Activated T-helper 17 cell treated with anti-CD3 and anti-CD28 coated beads, Interleukin-2, amount 50 U/mL, for 72 hours (primary cell): ENCODE measurements around the gene PSKH1. TPM values are rescaled to one million over a fixed set of nuclear protein-coding genes. Genes with fewer than 3 reads are reported as not detected.
A peak's percentile ranks its signal among the peaks of the same experiment; 100 is the strongest.

ENCODE experiments used
- ATAC-seq: fragments of 150-1000 bp; cut with Tn5 transposase; replicated peaks from 2 replicates; pipeline ENCODE4 v1.10.0; 2021; ENCODE audit warnings: mild to moderate bottlenecking, moderate library complexity
- H3K27ac Mint-ChIP-seq: one replicate; pipeline ENCODE4 v1.8.0; 2022; ENCODE audit warnings: mixed read lengths
- H3K27me3 Mint-ChIP-seq: one replicate; pipeline ENCODE4 v1.8.0; 2022; ENCODE audit warnings: mixed read lengths
- H3K36me3 Mint-ChIP-seq: one replicate; pipeline ENCODE4 v1.8.0; 2022; ENCODE audit warnings: low read depth, mild to moderate bottlenecking, mixed read lengths
- H3K4me1 Mint-ChIP-seq: one replicate; pipeline ENCODE4 v1.8.0; 2022; ENCODE audit warnings: mixed read lengths
- H3K4me3 Mint-ChIP-seq: one replicate; pipeline ENCODE4 v1.8.0; 2022; ENCODE audit warnings: mild to moderate bottlenecking, mixed read lengths
- H3K9me3 Mint-ChIP-seq: one replicate; pipeline ENCODE4 v1.8.0; 2022; ENCODE audit warnings: mixed read lengths
- total RNA-seq, 2 donors: library from RNA; stranded (reverse); gene quantifications; one replicate each; pipeline ENCODE4 v1.2.3, GENCODE V29; 2022

PSKH1 gene
- 10 to 100 TPM in 1 of 2 donors, 1 to 10 TPM in 1; 7.5 to 11.8 TPM for total RNA-seq

DNA sequence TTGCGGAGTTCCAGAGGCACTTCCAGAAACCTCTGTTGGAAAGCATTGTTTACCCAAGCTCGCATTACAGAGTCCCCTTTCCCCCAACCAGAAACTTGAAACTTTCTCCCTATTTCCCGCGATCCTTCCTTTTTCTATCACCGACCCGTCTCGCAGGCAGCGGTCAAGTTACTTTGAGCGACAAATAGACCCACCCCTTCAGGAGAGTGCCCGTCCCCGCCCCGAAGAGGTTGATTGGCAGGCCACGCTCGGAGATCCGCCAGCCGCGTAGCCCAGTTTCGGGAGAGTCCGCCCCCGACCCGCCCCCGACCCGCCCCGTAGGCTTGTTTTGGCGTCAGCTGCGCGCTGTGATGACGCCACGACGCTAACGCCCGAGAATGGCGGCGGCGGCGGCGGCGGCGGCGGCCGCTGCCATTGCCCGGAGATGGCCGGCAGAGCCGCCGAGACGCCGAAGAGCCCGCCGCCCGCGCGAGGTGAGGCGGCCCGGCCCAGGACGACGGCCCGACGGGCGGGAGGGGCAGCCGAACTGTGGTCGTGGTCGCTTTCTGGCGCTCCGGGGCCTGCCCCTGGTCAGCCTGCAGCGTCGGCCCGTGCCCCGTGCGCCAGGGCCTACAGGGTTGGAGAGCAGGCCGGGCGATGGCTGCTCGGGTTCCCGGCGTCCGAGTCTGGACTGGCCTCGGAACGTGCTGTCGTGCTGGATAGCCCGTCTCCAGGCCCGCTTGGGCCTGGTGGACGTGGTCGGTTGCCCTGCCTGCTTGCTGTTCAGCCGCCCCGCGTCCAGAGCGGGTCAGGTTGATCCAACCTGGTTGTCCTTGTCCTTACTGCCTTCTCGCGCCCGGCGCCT lies at the start of gene PSKH1:
TSS of gene PSKH1 (plus strand) at position 356 of the 844 bp plus-strand sequence. CDS start 15,496 bp downstream, outside the sequence.
- H3K4me1 Mint-ChIP-seq: peaks cover 22% of the 10 kb centered on the region
- ATAC-seq: peak; percentile 100
- peak within 1 kb of the TSS; percentile 96 for H3K27ac Mint-ChIP-seq
- no peaks in the 10 kb centered on the region for H3K36me3 Mint-ChIP-seq
- H3K4me3 Mint-ChIP-seq: peak within 1 kb of the TSS; percentile 95
- H3K27me3 Mint-ChIP-seq: no peaks in the 10 kb centered on the region
- no peaks in the 10 kb centered on the region for H3K9me3 Mint-ChIP-seq

DNA sequence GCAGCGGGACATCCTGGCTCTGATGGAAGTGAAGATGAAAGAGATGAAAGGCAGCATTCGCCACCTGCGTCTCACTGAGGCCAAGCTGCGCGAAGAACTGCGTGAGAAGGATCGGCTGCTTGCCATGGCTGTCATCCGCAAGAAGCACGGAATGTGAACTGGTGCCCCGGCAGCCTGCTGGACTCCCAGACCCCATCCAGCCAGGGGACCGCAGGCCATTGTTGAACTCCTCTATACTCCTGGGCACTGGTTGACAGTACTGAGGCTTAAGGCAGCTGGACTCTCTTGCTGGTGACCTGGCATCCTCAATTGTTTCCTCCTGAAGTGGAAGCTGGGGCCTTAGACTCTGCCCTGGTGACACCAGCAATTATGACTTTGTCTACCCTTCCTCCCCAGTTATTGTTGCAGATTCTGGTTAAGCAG lies 49.7 kb upstream of the PSKH1 start:
- Mint-ChIP-seq H3K4me1 (peaks cover 15% of the 10 kb centered on the region), H3K27me3 (no peaks in the 10 kb centered on the region), H3K4me3 (peak overlapping the region; percentile 88), H3K36me3 (peaks cover 33% of the 10 kb centered on the region), H3K27ac (peak overlapping the region; percentile 86), H3K9me3 (no peaks in the 10 kb centered on the region)
- ATAC-seq: no peak

DNA sequence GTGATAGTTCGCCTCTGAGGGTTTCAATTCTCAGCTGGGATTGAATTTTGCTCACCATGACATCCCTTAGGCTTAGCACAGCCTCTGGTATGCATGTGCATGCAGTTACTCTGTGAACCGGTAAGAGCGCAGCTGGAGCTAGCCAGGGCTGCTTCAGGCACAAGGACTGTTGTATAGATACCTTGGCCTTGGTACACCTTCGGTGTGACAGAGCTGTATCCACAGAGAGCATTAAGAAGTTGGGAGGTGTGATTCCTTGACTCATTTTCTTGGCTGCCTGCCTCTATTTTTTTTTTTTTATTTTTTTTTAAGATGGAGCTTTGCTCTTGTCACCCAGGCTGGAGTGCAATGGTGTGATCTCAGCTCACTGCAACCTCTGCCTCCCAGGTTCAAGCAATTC lies 48.6 kb upstream of the PSKH1 start:
- no peaks in the 10 kb centered on the region for H3K9me3 Mint-ChIP-seq
- H3K4me3 Mint-ChIP-seq: peak overlapping the region; percentile 88
- no peak overlapping the region for H3K27ac Mint-ChIP-seq
- H3K36me3 Mint-ChIP-seq: peaks cover 33% of the 10 kb centered on the region
- no peaks in the 10 kb centered on the region for H3K27me3 Mint-ChIP-seq
- peaks cover 15% of the 10 kb centered on the region for H3K4me1 Mint-ChIP-seq
- no peak for ATAC-seq

DNA sequence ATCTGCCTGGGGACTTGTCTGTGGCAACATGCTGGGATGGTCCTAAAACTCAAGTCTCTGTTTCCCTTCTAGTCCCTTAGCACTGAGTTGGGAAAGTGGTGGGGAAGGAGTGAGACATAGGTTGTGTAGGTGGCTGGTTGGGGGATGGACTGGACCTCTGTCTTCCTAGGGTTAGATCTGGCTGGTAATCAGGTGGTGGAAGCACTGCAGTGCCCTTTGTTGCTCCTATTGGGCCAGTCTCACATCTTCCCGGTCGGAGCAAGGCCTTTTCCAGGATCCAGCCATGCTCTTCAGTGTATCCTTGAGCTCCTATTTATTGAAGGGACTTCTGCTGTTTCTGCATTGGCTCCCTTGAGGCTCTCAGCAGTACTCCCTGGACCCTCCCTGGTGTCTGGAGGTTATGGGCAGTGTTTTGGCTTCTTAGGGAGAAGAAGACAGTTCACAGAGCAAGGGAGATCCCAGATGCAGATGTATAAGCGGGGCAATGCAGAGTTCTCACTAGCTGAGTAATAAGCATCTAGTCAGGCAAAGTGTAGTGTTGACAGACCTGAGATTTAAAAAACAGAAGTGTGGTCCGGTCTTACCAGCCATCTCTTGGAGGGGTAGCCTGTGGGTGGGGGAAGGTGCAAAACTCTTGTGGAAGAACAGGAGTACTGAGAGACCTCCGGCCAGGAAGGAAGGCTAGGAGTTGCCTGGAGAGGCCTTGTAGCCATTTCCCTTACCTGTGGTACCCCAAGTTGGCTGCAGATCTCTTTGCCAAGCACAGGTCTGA lies 47.6 kb upstream of the PSKH1 start:
- no peak for ATAC-seq
- Mint-ChIP-seq H3K4me3 (peak overlapping the region; percentile 88), H3K4me1 (peaks cover 15% of the 10 kb centered on the region), H3K36me3 (peaks cover 42% of the 10 kb centered on the region), H3K27ac (peak overlapping the region; percentile 91), H3K27me3 (no peaks in the 10 kb centered on the region), H3K9me3 (no peaks in the 10 kb centered on the region)

DNA sequence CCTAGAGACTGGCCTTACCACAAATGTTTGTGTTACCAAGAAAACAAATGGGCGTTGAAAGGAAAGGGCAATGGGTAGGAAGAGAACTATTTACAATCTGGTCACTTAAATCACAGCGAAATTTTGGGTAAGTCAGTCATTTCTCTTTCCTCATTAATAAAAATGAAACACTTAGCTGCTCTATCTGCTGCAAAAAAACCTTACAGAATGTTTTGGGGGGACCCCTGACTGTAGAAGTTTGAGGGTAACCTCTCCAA lies 47.1 kb upstream of the PSKH1 start:
- H3K27ac Mint-ChIP-seq: peak overlapping the region; percentile 91
- ATAC-seq: no peak
- no peaks in the 10 kb centered on the region for H3K9me3 Mint-ChIP-seq
- H3K4me1 Mint-ChIP-seq: peaks cover 15% of the 10 kb centered on the region
- peak overlapping the region; percentile 88 for H3K4me3 Mint-ChIP-seq
- peaks cover 43% of the 10 kb centered on the region for H3K36me3 Mint-ChIP-seq
- no peaks in the 10 kb centered on the region for H3K27me3 Mint-ChIP-seq

DNA sequence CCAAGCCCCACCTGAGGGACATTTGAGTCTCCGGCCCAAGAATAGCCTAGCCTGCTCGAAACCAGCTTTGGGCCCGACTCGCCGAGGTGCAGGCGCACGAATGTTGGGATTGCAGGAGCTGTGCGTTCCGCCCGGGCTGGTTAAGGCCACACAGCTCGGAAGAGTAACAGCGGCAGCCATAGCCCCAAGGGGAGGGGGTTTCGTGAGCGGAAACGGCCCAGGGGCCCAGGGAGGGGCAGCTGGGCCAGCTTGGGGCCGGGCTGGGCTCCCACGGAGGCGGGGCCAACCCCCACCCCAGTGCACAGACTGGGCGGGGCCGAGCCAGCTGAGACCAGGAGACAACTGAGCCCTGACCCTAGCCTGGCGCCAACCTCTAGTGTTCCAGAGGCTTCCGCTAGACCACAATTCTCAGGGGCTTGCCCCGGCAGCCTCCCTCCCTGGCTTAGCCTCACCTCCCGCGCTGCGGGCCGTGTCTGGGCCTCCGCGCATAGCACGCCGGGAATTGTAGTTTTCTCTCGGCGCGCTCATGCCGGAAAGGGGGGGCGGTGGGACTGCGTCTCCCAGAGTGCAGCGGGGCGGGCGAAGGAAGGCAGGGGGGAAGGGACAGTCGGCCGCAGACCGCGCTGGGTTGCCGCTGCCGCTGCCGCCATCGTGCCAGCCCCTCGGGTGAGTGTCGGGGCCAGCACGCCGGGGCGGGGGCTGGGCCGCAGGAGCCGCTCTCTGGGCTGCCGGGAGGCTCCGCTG lies 46.6 kb upstream of the PSKH1 start, which contains the start of gene NUTF2:
TSS of gene NUTF2 (plus strand) at position 614 of the 744 bp plus-strand sequence. CDS start 18,198 bp downstream, outside the sequence.
- H3K4me1 Mint-ChIP-seq: peaks cover 12% of the 10 kb centered on the region
- peaks cover 43% of the 10 kb centered on the region for H3K36me3 Mint-ChIP-seq

DNA sequence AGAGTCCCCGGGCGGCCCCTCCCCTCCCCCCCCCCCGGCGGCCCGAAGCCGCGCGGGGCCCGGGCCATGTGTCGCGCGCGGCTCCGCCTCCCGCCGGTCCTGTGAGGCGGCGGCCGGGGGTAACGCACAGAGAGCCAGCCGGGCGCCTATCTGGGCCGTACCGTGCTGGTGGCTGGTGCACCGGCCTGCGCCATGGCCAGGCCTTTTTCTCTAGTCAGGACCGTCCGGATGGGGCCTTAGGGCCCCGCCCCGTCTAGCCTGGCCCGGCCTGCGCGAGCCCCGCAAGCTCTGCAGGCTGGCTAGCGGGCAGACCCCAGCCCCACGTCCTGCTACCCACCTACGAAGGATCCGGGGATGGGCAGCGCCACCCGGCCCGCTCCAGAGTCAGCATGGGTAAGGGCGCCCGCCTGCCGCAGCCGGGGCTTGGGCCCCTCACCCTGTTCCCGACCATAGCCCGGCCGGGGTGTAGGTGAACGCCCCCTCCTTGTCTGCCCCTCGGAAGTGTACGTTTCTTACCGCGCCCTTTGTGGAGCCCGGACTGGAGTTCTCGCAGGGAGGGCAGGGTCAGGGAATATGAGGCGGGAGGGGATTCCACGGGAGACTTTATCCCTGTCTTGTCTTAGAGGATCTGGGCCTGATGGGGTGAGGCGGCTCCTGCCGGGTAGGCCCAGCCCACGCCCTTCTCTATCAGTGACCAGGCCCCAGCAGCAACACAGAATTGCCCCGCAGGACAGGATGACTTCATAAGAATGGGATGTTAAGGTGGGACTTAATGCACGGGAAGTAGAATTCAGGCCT lies 45.8 kb upstream of the PSKH1 start, which contains the start of gene CENPT:
TSS of gene CENPT (minus strand) at position 630 of the 798 bp plus-strand sequence. CDS start 13,834 bp downstream, outside the sequence.
- Mint-ChIP-seq H3K4me3 (peak within 1 kb of the TSS; percentile 88), H3K27ac (peak within 1 kb of the TSS; percentile 91), H3K4me1 (peaks cover 9% of the 10 kb centered on the region), H3K9me3 (no peaks in the 10 kb centered on the region), H3K27me3 (no peaks in the 10 kb centered on the region), H3K36me3 (peaks cover 43% of the 10 kb centered on the region)
- peak; percentile 57 for ATAC-seq

More for the DNA sequence above, 46.6 kb upstream of the PSKH1 start, which contains the start of gene NUTF2:
- peak; percentile 78 for ATAC-seq
- Mint-ChIP-seq H3K4me3 (peak within 1 kb of the TSS; percentile 88), H3K27me3 (no peaks in the 10 kb centered on the region), H3K9me3 (no peaks in the 10 kb centered on the region), H3K27ac (peak within 1 kb of the TSS; percentile 91)

DNA sequence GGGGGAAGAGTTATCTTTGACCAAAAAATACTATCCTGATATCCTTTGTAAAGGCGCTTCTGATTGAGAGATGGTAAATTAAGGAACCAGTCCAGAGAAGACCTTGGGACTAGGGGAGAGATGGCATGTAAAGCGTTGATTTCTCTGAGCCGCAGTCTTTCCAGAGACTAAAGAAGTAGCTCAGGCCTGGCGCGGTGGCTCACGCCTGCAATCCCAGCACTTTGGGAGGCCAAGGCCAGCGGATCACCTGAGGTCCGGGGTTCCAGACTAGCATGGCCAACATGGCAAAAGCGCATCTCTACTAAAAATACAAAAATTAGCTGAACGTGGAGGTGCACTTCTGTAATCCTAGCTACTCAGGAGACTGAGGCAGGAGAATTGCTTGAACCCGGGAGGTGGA lies 44.9 kb upstream of the PSKH1 start:
- Mint-ChIP-seq H3K9me3 (no peaks in the 10 kb centered on the region), H3K36me3 (peaks cover 37% of the 10 kb centered on the region), H3K27ac (peak overlapping the region; percentile 89), H3K27me3 (no peaks in the 10 kb centered on the region), H3K4me3 (peak overlapping the region; percentile 88), H3K4me1 (peaks cover 9% of the 10 kb centered on the region)
- no peak for ATAC-seq

DNA sequence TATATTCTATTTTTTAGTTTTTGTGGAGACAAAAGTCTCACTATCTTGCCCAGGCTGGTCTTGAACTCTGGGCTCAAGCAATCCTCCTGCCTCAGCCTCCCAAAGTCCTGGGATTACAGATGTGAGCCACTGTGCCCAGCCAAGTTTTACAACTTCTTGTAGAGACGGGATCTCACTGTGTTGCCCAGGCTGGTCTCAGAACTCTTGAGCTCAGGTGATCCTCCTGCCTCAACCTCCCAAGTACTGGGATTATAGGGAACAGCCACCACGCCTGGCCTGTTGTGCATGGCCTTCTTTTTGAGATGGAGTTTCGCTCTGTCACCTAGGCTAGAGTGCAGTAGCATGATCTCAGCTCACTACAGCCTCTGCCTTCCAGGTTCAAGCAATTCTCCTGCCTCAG lies 39.4 kb upstream of the PSKH1 start:
- Mint-ChIP-seq H3K9me3 (no peaks in the 10 kb centered on the region), H3K36me3 (peaks cover 29% of the 10 kb centered on the region), H3K4me3 (no peak overlapping the region), H3K27me3 (no peaks in the 10 kb centered on the region), H3K27ac (peak overlapping the region; percentile 79), H3K4me1 (peaks cover 18% of the 10 kb centered on the region)
- no peak for ATAC-seq

DNA sequence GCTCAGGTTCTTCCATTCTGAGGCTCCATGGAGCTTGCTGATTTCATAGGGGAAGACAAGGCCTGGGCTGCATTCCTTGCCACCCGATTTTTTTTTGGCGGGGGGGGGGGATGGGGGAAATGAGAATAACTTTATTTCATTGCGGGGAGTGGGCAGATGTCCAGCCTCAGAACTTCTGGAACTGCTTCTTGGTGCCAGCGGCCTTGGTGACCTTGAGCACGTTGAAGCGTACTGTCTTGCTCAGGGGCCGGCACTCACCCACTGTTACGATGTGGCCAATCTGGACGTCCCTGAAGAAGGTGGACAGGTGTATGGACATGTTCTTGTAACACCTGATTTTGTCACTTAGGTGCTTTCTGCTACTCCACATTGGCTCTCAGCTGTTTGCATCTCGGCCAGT lies 37.3 kb upstream of the PSKH1 start:
- H3K4me3 Mint-ChIP-seq: no peak overlapping the region
- no peak for ATAC-seq
- H3K36me3 Mint-ChIP-seq: peaks cover 33% of the 10 kb centered on the region
- H3K4me1 Mint-ChIP-seq: peaks cover 18% of the 10 kb centered on the region
- no peaks in the 10 kb centered on the region for H3K27me3 Mint-ChIP-seq
- H3K9me3 Mint-ChIP-seq: no peaks in the 10 kb centered on the region
- peak overlapping the region; percentile 79 for H3K27ac Mint-ChIP-seq

DNA sequence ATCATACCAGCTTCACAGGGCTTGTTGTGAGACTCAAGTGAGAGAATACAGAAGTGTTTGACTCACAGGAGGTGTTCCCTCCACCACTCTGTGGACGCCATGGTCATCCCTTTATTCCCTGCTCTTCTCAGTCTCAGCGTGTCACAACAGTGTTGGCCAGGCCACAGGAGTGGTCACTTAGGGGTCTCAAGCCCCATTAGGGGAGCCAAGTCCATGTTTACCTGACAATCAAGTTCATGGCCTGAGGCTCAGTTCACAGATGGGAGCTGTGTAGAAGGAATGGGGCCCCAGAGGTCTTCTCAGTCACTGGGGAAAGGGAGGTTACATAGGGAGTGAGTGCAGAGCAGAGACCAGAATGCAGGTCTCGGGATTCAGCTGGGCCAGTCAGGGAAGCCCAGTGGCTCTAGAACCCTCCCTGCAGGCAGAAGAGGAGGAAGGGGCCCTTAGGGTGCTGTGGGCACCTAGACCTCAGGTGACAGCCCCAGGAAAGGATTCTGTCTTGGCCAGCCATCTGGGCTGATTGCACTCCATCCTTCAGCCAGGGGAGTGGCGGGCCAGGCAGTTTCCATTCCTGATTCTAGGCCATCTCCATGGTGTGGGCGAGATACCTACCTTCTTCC lies 36.0 kb upstream of the PSKH1 start:
- peaks cover 18% of the 10 kb centered on the region for H3K4me1 Mint-ChIP-seq
- ATAC-seq: no peak
- no peaks in the 10 kb centered on the region for H3K9me3 Mint-ChIP-seq
- no peaks in the 10 kb centered on the region for H3K27me3 Mint-ChIP-seq
- peaks cover 41% of the 10 kb centered on the region for H3K36me3 Mint-ChIP-seq
- peak overlapping the region; percentile 35 for H3K4me3 Mint-ChIP-seq
- peak overlapping the region; percentile 93 for H3K27ac Mint-ChIP-seq

DNA sequence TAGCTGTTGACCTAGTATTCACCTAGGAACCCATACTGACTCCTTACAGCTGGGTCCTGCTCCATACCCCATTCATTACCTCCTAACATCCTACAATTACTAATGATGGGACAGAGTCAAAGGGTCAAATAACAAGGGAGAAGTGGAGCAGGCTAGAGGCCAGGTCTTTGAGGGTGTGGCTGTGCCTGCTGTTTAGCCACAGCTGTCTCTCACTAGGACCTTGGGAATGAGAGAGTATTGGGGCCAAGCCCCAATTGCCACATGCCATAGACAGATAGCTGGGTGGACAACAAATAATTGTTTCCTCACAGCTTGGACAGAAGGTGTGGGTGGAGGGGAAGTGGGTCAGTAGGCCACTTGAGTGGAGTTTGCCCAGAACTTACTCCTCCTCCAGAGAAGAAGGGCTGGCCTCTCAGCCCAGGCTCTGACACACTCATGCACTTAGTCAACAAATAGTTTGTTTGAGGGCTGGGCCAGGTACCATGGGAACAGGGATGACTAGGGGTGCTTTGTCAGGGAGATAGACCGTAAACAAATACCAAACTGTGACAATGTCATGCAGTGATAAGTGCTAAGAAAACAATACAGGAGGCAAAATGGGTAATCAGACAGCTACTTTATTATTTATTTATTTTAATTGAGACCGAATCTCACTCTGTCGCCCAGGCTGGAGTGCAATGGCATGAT lies 35.4 kb upstream of the PSKH1 start:
- ATAC-seq: peak; percentile 98
- Mint-ChIP-seq H3K9me3 (no peaks in the 10 kb centered on the region), H3K4me3 (peak overlapping the region; percentile 35), H3K27ac (peak overlapping the region; percentile 93), H3K27me3 (no peaks in the 10 kb centered on the region), H3K36me3 (peaks cover 41% of the 10 kb centered on the region), H3K4me1 (peaks cover 18% of the 10 kb centered on the region)

DNA sequence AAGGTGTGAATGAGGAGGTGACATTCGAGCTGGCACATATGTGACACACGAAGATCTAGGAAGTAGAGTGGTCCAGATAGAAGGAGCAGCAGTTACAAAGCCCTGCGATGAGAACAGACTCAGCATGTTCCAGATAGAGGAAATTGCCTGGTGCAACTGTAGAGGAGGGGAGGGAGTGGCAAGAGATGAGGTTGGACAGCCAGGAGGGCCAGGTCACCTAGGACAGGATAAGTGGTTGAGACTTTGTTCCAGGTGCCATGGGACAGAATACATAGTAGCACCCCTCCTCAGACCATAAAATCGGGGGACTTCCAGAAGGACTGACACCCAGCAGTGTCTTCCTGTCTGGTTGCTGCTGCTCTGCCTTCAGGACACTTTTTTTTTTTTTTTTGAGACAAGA lies 34.6 kb upstream of the PSKH1 start:
- H3K9me3 Mint-ChIP-seq: no peaks in the 10 kb centered on the region
- H3K27ac Mint-ChIP-seq: peak overlapping the region; percentile 93
- peaks cover 41% of the 10 kb centered on the region for H3K36me3 Mint-ChIP-seq
- H3K4me1 Mint-ChIP-seq: peaks cover 18% of the 10 kb centered on the region
- H3K4me3 Mint-ChIP-seq: no peak overlapping the region
- no peak for ATAC-seq
- no peaks in the 10 kb centered on the region for H3K27me3 Mint-ChIP-seq
